ENCODE measurements around the gene RFXANK.

RFXANK gene

GRCh38 chr19:19159534-19159933 is 32.5 kb upstream of the RFXANK start:
- H3K4me3 ChIP-seq (ENCODE audit: low read depth, low read length), result no peak overlapping the region
- no peak for DNase-seq (ENCODE audit: low read depth, low spot score)
- TF ChIP-seq CTCF (IDR thresholded peaks at IDR 0.05; ENCODE audit: low read depth, low read length), result no peak
- in situ Hi-C loops (cut with HindIII; ENCODE audit: low sequenced_read_pairs), result no loop called here

DNA sequence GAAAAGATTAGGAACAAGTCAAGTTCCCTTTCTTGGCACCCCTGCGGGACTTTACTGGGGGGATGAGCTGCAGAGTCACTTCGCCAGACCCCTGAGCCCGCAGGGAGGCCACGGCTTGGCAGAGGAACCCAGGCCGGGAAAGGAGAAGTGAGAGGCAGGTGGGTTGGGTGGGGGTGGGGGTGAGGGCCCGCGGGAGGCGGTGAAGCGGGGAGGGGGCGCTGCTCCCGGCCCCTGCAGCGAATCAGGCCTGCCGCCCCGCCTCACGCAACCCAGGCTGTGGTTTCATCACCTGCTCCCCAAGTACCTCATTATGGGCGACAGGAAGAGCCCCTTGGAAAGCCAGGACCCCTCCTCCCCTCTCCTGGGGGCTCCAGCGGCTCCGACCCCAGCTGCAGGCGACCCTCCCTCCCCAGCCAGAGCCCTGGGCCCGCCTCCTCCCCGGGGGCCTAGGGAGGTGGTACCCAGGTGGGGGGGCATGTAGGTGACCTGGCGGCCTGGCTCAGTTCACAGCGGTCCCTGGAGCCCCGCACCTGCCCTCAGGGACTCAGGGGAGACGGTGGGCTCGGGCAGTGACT is 31.5 kb upstream of the RFXANK start:
- TF ChIP-seq CTCF (IDR thresholded peaks at IDR 0.05; ENCODE audit: low read depth, low read length), result no peak
- H3K4me3 ChIP-seq (ENCODE audit: low read depth, low read length), result no peak overlapping the region
- DNase-seq (ENCODE audit: low read depth, low spot score), result no peak
- in situ Hi-C loops (cut with HindIII; ENCODE audit: low sequenced_read_pairs), result no loop called here

- no peak for DNase-seq (ENCODE audit: low read depth, low spot score)
- H3K4me3 ChIP-seq (ENCODE audit: low read depth, low read length), result no peak overlapping the region
- no peak for TF ChIP-seq CTCF (IDR thresholded peaks at IDR 0.05; ENCODE audit: low read depth, low read length)
- in situ Hi-C loops (cut with HindIII; ENCODE audit: low sequenced_read_pairs), result no loop called here
These were observed 29.6 kb upstream of the RFXANK start for GRCh38 chr19:19162495-19162894.

DNA sequence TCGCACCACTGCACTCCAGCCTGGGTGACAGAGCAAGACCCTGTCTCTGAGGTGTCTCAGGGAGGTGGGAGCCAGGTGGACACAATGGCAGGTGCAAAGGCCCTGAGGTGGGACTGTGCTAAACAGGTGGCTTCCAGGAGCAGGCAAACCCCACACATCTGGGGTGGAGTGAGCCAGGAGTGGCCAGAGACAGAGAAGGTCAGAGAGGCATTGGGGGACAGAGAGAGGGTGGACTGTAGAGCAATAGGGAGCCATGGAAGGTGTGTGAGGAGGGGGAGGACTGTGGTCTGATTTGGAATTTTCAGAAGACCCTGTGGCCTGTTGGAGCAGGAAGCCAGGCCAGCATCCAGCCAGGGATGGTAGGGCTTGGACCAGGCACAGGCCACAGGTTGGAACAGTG is 26.7 kb upstream of the RFXANK start:
- no peak for DNase-seq (ENCODE audit: low read depth, low spot score)
- no peak overlapping the region for H3K4me3 ChIP-seq (ENCODE audit: low read depth, low read length)
- in situ Hi-C loops (cut with HindIII; ENCODE audit: low sequenced_read_pairs), result no loop called here
- TF ChIP-seq CTCF (IDR thresholded peaks at IDR 0.05; ENCODE audit: low read depth, low read length), result no peak

GRCh38 chr19:19167612-19168011 is 24.4 kb upstream of the RFXANK start:
- no peak for TF ChIP-seq CTCF (IDR thresholded peaks at IDR 0.05; ENCODE audit: low read depth, low read length)
- DNase-seq (ENCODE audit: low read depth, low spot score), result no peak
- in situ Hi-C loops (cut with HindIII; ENCODE audit: low sequenced_read_pairs), result no loop called here
- no peak overlapping the region for H3K4me3 ChIP-seq (ENCODE audit: low read depth, low read length)

DNA sequence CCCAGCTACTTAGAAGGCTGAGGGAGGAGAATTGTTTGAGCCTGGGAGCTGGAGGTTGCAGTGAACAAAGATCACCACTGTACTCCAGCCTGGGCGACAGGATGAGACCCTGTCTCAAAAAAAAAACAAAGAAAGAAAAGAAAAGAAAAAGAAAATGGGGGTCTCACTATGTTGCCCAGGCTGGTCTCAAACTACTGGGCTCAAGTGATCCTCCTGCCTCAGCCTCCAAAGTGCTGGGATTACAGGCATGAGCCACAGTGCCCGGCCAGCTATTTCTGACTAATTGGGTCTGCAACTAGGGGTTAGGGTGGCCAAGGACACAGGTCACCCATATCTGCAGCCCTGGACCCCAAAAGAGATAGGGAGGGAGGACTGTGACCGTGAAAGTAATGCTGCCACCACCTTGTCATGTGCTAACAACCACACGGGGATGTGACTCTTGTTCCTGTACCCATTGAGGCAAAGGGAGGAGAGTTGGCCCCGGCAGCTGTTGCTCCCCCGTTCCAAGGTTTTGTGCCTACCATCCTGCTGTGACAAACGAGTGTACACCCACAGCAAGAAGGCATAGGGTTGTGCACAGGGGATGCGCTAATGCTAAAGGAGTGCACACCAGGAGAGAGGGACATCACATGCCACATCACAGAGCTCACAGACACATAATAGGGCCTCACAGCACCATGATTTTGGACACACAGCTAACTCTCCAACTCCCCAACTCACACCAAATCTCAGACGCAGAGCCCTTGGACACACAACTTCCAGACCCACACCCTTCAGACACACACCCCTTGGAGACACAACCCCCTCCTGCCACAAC is 22.6 kb upstream of the RFXANK start:
- in situ Hi-C loops (cut with HindIII; ENCODE audit: low sequenced_read_pairs), result no loop called here
- H3K4me3 ChIP-seq (ENCODE audit: low read depth, low read length), result no peak overlapping the region
- no peak for TF ChIP-seq CTCF (IDR thresholded peaks at IDR 0.05; ENCODE audit: low read depth, low read length)
- no peak for DNase-seq (ENCODE audit: low read depth, low spot score)
